GM19193 (cell line): ENCODE data around the gene SLC39A11.

Experiments used
- POLR2A ChIP-seq: IDR thresholded peaks from 4 replicates; pipeline ENCODE4 v1.6.1; 2011; ENCODE audit not compliant: insufficient read depth, insufficient read length; ENCODE audit errors: extremely low read depth

Gene SLC39A11

GRCh38 chr17:73020110-73020509 lies 72.4 kb downstream of the SLC39A11 start:
- no peak for TF ChIP-seq POLR2A

- no peak for TF ChIP-seq POLR2A
Measured at GRCh38 chr17:73018599-73018998, 73.9 kb downstream of the SLC39A11 start.

GRCh38 chr17:73017658-73018057 lies 74.8 kb downstream of the SLC39A11 start:
- TF ChIP-seq POLR2A = no peak

GRCh38 chr17:73015722-73016276 lies 76.7 kb downstream of the SLC39A11 start:
- TF ChIP-seq POLR2A = no peak

- no peak for TF ChIP-seq POLR2A
Measured at GRCh38 chr17:73013816-73014663, 78.4 kb downstream of the SLC39A11 start.

- TF ChIP-seq POLR2A = no peak
Measured at GRCh38 chr17:73013301-73013700, 79.2 kb downstream of the SLC39A11 start.

GRCh38 chr17:73011016-73011486 lies 81.4 kb downstream of the SLC39A11 start:
- TF ChIP-seq POLR2A = no peak

- TF ChIP-seq POLR2A = no peak
Measured at GRCh38 chr17:73010414-73010813, 82.1 kb downstream of the SLC39A11 start.

GRCh38 chr17:73007407-73007806 lies 85.1 kb downstream of the SLC39A11 start:
- TF ChIP-seq POLR2A = no peak

GRCh38 chr17:73005360-73005759 lies 87.1 kb downstream of the SLC39A11 start:
- TF ChIP-seq POLR2A = no peak

- TF ChIP-seq POLR2A = no peak
Measured at GRCh38 chr17:73003487-73003886, 89.0 kb downstream of the SLC39A11 start.

GRCh38 chr17:73000832-73001231 lies 91.7 kb downstream of the SLC39A11 start:
- no peak for TF ChIP-seq POLR2A

- TF ChIP-seq POLR2A = no peak
Measured at GRCh38 chr17:72998343-72998742, 94.1 kb downstream of the SLC39A11 start.

- TF ChIP-seq POLR2A = no peak
Measured at GRCh38 chr17:72997559-72997958, 94.9 kb downstream of the SLC39A11 start.

- no peak for TF ChIP-seq POLR2A
Measured at GRCh38 chr17:72996791-72997190, 95.7 kb downstream of the SLC39A11 start.
